ENCODE results near the gene C2orf76.

Gene C2orf76

GRCh38 chr2:119293900-119294299, 72.7 kb downstream of the C2orf76 start:
- Histone ChIP-seq H2AFZ (ENCODE audit: low read length) (no peak overlapping the region), H3K4me2 (ENCODE audit: low read depth, low read length, poor library complexity, severe bottlenecking) (no peak overlapping the region), H3K9me2 (replicated peaks; ENCODE audit: low read depth, low read length) (no peaks in the 10 kb centered on the region), H3F3A (ENCODE audit: low read depth) (no peaks in the 10 kb centered on the region), H3K9ac (ENCODE audit: low read depth, low read length, poor library complexity, severe bottlenecking) (no peak overlapping the region), H3K9me3 (ENCODE audit: insufficient read depth, low read depth, low read length) (no peaks in the 10 kb centered on the region), H3K27me3 (ENCODE audit: insufficient read depth, low read length, poor library complexity, severe bottlenecking) (no peaks in the 10 kb centered on the region), H4K20me1 (ENCODE audit: insufficient read depth, low read length, poor library complexity, severe bottlenecking) (no peaks in the 10 kb centered on the region), H3K79me2 (ENCODE audit: insufficient read depth, low read length) (no peaks in the 10 kb centered on the region), H3K36me3 (ENCODE audit: insufficient read depth, low read length) (no peaks in the 10 kb centered on the region), H3K4me3 (ENCODE audit: low read length, poor library complexity, severe bottlenecking) (no peak overlapping the region), H3K4me1 (ENCODE audit: insufficient read depth, low read length, poor library complexity, severe bottlenecking) (no peaks in the 10 kb centered on the region)
- TF ChIP-seq EZH2phosphoT487 (IDR thresholded peaks at IDR 0.05; ENCODE audit: borderline replicate concordance), result no peak
- TF ChIP-seq, protein P1, sequence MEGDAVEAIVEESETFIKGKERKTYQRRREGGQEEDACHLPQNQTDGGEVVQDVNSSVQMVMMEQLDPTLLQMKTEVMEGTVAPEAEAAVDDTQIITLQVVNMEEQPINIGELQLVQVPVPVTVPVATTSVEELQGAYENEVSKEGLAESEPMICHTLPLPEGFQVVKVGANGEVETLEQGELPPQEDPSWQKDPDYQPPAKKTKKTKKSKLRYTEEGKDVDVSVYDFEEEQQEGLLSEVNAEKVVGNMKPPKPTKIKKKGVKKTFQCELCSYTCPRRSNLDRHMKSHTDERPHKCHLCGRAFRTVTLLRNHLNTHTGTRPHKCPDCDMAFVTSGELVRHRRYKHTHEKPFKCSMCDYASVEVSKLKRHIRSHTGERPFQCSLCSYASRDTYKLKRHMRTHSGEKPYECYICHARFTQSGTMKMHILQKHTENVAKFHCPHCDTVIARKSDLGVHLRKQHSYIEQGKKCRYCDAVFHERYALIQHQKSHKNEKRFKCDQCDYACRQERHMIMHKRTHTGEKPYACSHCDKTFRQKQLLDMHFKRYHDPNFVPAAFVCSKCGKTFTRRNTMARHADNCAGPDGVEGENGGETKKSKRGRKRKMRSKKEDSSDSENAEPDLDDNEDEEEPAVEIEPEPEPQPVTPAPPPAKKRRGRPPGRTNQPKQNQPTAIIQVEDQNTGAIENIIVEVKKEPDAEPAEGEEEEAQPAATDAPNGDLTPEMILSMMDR (conservative IDR thresholded peaks at IDR 0.05; ENCODE audit: low read length), result no peak

- H3K36me3 ChIP-seq (ENCODE audit: insufficient read depth, low read length), result no peaks in the 10 kb centered on the region
- H3K9ac ChIP-seq (ENCODE audit: low read depth, low read length, poor library complexity, severe bottlenecking), result no peak overlapping the region
- H3F3A ChIP-seq (ENCODE audit: low read depth), result no peaks in the 10 kb centered on the region
- H2AFZ ChIP-seq (ENCODE audit: low read length), result no peak overlapping the region
- TF ChIP-seq EZH2phosphoT487 (IDR thresholded peaks at IDR 0.05; ENCODE audit: borderline replicate concordance), result no peak
- TF ChIP-seq, protein P1 (conservative IDR thresholded peaks at IDR 0.05; ENCODE audit: low read length), result no peak
- no peaks in the 10 kb centered on the region for H3K9me2 ChIP-seq (replicated peaks; ENCODE audit: low read depth, low read length)
- no peaks in the 10 kb centered on the region for H3K4me1 ChIP-seq (ENCODE audit: insufficient read depth, low read length, poor library complexity, severe bottlenecking)
- no peak overlapping the region for H3K4me3 ChIP-seq (ENCODE audit: low read length, poor library complexity, severe bottlenecking)
- no peaks in the 10 kb centered on the region for H3K27me3 ChIP-seq (ENCODE audit: insufficient read depth, low read length, poor library complexity, severe bottlenecking)
- no peaks in the 10 kb centered on the region for H3K9me3 ChIP-seq (ENCODE audit: insufficient read depth, low read depth, low read length)
- H4K20me1 ChIP-seq (ENCODE audit: insufficient read depth, low read length, poor library complexity, severe bottlenecking), result no peaks in the 10 kb centered on the region
- no peaks in the 10 kb centered on the region for H3K79me2 ChIP-seq (ENCODE audit: insufficient read depth, low read length)
- no peak overlapping the region for H3K4me2 ChIP-seq (ENCODE audit: low read depth, low read length, poor library complexity, severe bottlenecking)
These were observed 73.4 kb downstream of the C2orf76 start for GRCh38 chr2:119293254-119293653.

DNA sequence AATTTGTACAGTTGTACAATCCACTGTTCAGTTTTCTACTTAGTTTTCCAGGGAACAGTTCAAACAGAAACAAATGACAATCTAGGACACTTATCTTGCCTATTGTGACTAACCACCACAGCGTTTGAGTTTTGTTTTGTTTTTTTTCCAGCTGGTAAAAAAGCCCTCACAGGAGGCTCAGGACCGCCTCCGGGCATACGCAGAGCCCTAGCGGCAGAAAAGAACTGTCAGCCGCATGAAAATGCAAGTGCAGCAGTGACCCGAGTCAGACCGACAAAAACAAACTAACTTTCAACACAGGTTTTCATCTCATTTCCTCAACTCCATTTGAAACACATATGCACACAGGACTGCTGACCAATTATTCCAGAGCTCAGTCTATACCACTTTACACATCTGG, 74.4 kb downstream of the C2orf76 start:
- Histone ChIP-seq H3K9me2 (replicated peaks; ENCODE audit: low read depth, low read length) (no peaks in the 10 kb centered on the region), H3K27me3 (ENCODE audit: insufficient read depth, low read length, poor library complexity, severe bottlenecking) (no peaks in the 10 kb centered on the region), H3K4me1 (ENCODE audit: insufficient read depth, low read length, poor library complexity, severe bottlenecking) (no peaks in the 10 kb centered on the region), H3K4me2 (ENCODE audit: low read depth, low read length, poor library complexity, severe bottlenecking) (no peak overlapping the region), H3K9ac (ENCODE audit: low read depth, low read length, poor library complexity, severe bottlenecking) (no peak overlapping the region), H4K20me1 (ENCODE audit: insufficient read depth, low read length, poor library complexity, severe bottlenecking) (no peaks in the 10 kb centered on the region), H3K36me3 (ENCODE audit: insufficient read depth, low read length) (no peaks in the 10 kb centered on the region), H3K9me3 (ENCODE audit: insufficient read depth, low read depth, low read length) (no peaks in the 10 kb centered on the region), H2AFZ (ENCODE audit: low read length) (no peak overlapping the region), H3F3A (ENCODE audit: low read depth) (no peaks in the 10 kb centered on the region), H3K79me2 (ENCODE audit: insufficient read depth, low read length) (no peaks in the 10 kb centered on the region), H3K4me3 (ENCODE audit: low read length, poor library complexity, severe bottlenecking) (no peak overlapping the region)
- TF ChIP-seq EZH2phosphoT487 (IDR thresholded peaks at IDR 0.05; ENCODE audit: borderline replicate concordance), result no peak
- TF ChIP-seq, protein P1 (conservative IDR thresholded peaks at IDR 0.05; ENCODE audit: low read length), result no peak
